GM18861 (cell line): ENCODE data around the gene SPATA46.
"Not testable (repeated sequence)": the region's sequence is repeated elsewhere in the genome, so short reads cannot be mapped to it uniquely, and the experiment has no call there.

Source experiments
- ATAC-seq: cut with Tn5 transposase; IDR thresholded peaks from one replicate; pipeline ENCODE4 v1.9.1; 2021; ENCODE audit not compliant: unreplicated experiment

The SPATA46 gene, protein sequence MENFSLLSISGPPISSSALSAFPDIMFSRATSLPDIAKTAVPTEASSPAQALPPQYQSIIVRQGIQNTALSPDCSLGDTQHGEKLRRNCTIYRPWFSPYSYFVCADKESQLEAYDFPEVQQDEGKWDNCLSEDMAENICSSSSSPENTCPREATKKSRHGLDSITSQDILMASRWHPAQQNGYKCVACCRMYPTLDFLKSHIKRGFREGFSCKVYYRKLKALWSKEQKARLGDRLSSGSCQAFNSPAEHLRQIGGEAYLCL

GRCh38 chr1:162376691-162377090, at the start of gene SPATA46:
Gene SPATA46, minus strand, starts transcription at chr1:162376854. Its CDS starts 64 bp downstream, at chr1:162376790.
- no peak for ATAC-seq

DNA sequence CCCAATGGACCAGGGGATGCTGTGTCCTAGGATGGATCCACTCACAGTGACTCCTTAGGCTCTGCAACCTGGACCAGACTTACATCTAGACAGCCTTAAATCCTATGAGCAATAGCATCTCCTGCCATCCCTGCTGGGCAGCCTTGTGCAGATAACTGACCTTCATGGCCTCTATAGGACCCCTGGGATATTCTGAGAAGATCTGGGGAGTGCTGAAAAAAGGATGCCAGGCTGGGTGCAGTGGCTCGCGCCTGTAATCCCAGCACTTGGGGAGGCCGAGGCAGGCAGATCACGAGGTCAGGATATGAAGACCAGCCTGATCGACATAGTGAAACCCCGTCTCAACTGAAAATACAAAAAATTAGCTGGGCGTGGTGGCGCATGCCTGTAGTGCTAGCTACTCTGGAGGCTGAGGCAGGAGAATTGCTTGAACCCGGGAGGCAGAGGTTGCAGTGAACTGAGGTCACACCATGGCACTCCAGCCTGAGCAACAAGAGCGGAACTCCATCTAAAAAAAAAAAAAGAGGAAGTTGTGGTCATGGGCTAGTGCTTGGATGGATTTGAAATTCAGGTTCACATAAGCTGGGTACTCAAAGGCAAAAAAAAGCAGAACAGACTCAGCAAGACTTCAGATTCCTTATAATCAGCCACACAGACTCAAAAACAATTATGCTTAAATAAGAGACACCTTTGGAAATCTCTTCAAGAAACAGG, 46.2 kb upstream of the SPATA46 start:
- ATAC-seq, result no peak

DNA sequence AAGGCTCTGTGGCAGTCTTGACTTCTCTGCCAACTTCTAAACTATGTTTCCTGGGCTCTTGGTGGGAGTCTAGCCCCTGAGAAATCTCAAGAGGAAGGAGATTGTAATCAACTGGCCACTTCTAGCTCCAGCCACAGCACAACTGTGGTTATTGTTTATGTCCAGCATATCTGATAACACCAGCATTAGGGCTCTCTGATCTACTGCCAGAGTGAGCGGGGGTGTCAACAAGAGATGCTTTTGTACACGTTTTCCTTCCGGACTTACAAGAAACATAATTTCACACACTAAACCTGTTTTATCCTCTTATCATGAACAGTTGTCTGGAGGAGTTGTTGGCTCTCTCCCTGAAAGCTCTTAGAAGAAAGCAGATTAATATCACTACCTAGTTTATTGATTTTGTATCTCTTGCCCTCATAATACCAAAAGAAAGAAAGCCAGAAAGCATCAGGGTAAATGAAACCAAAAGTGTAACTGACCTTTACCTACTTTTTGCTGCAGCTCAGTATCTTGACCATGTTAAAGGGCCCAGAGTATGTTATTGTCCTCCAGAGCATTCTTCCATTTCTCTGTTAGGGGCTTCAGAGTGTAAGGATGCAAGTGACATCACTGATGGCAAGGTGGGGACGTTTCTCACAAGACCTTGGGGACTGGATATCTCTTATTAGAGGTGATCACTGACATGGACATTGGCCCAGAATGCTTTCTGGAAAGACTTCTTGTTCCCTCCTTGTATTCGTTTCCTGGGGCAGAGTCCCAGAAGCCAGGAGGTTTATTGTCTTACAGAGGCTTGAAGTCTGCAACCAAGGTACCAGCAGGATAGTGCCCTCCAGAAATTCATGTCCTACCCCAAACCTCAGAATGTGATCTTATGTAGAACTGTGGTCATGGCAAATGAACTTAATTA, 44.9 kb upstream of the SPATA46 start:
- no peak for ATAC-seq

DNA sequence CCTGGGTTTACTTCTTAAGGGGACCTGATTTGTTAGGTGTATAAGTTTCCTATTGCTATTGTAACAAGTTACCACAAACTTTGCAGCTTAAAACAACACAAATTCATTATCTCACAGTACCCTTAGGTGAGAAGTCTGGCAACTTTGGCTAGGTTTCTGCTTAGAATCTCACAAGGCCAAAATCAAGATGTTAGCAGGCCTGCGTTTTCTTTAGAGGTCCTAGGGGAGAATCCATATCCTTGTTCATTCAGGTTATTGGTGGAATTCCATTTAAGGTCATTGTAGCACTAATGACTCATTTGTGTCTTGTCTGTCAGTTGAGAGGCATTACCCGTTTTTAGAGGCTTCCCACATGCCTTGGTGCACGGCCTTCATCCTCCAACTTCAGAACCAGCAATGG, 43.5 kb upstream of the SPATA46 start:
- ATAC-seq, result no peak

DNA sequence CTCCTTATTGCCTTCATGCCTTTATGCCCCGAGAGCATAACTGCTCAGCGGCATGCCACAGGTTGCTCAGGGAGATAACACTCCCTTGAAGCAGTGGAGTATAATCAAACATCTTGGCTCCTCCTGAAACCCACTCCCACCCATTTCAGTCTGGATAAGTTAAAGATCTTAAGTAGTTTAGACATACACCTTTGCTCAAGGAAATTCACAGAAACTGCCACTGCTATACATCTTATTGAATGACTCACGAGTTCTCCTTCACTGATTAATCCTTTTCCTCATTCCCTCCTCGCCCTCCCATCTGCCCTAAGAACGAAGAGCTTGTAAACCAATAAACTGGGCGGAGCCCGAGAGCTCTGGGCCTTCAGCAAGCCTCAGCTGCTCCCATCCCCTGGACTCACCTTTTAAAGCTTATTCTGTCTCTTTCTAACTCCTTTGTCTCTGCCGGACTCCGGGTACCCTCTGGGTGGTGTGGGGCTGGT, 42.8 kb upstream of the SPATA46 start:
- not testable (repeated sequence) for ATAC-seq

DNA sequence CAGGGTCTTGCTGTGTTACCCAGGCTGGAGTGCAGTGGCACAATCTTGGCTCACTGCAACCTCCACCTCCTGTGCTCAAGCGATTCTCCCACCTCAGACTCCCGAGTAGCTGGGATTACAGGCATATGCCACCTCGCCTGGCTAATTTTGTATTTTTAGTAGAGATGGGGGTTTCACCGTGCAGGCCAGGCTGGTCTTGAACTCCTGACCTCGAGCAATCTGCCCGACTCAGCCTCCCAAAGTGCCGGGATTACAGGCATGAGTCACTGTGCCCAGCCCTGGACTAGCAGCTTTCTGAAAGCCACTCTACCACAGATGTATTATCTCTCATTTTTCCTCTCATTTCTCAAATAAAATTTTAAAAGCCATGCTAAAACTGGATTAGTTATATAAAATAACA, 41.9 kb upstream of the SPATA46 start:
- not testable (repeated sequence) for ATAC-seq

DNA sequence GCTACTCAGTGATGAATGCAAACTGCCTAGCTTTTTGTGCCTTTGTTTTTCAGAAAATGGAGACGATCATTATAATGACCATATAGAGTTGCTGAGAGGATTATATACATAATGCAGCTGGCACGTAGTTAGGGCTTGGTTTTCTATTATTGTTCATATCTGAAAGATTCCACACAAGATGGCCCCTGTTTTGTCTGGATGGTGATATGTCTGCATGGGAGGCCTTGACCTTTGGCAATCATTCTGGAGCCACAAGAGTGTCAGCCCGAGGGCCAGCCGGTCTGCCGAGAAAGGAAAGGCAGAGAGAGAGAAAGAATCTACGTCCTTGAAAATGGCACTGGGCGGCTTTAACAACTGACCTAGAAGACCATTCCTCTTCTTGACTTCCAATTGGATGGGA, 41.0 kb upstream of the SPATA46 start:
- ATAC-seq, result no peak

DNA sequence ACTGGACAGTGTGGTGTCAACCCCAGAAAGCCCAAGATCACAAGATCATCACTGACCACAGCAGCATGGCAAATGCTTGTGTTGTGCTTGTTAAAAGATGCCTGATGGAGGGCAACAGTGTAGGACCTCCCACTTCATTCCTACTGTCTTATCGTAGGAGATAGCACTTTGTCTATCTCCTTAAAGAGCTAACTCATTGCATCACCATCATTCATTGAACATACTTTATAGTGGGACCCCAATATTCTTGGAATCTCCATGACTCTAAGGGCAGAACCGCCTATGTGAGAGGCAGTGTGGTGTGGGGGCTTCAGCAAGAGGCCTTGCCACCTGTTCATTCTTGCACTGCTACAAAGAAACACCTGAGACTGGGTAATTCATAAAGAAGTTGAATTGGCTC, 40.3 kb upstream of the SPATA46 start:
- no peak for ATAC-seq

GRCh38 chr1:162416215-162416614, 39.6 kb upstream of the SPATA46 start:
- ATAC-seq, result no peak

DNA sequence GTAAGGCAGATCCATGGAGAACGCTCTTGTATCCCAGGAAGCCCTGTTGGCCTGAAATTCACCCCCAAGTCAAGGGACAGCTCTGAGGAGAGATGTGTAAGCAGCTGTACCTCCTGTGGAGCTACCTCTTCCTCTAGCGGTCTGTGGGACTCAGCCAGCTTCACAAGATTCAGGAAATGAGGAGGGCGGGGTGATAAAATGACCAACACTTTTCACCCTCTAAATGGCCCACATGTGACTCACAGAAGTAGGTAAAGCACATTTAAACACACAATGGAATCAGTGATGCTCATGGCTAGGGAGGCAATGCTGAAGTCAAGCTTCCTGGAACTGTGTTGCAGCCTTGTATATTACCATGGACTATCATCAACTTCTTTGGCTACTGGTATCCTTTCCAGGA, 35.3 kb upstream of the SPATA46 start, which contains the start of gene SH2D1B:
Gene SH2D1B, minus strand, starts transcription at position 135 of the 400 bp plus-strand sequence. Its CDS starts 120 bp downstream, at position 15.
- ATAC-seq, result no peak

DNA sequence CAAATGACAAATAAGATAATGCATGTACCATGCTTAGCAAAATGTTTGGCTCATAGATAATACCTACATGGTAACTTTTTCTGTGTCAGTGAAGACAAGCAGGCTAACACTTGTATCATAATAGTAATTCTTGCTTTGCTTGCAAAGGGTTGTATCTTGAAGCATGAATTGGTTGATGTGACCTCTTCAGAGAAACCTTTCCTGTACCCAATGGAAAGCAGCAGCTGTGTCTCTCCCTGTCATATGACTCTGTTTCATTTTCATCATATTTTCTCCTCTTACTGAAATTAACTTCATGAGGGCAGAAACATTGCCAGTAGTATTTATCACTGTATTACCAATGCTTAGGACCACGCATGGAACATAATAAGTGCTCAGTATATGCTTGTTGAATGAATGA, 30.9 kb upstream of the SPATA46 start:
- no peak for ATAC-seq

DNA sequence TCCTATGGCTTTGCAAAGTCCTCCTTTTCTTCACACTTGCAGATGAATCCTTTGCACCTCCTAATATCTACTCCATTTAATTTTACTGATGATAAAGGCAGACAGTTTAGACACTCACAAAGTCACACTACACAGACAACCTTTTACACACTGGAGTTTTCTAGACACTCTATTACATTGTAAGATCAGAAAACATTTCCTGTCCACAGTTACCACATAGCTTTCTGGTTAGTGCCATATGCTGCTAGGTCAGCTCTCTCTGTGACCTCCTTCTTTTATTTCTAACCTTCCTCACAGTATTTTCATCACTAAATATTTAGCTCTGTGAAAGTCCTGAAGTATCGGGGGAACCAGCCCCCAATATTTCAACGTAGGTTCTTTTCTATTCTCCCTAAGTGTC, 30.2 kb upstream of the SPATA46 start:
- no peak for ATAC-seq

DNA sequence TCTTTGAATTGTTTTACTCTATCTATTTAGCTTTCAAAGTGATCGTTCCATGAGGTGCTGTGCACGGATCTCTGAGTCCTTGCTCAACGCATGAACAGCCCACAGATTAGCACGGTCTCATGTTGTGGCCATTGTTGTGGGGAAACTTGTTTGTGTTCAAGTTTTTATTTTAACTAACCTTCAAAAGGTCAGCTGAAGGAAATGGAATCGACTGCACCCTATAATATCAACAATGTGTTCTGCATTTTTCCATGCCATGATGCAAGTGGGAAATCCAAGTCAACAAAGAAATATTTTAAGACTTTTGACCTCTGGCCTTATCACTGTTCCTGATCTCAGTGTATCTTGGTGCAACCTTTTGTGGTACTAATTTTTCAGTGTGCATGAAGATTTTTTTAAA, 29.1 kb upstream of the SPATA46 start:
- no peak for ATAC-seq

GRCh38 chr1:162404550-162405160, 28.0 kb upstream of the SPATA46 start:
- ATAC-seq, result no peak

GRCh38 chr1:162400790-162401355, 24.2 kb upstream of the SPATA46 start:
- ATAC-seq, result no peak

GRCh38 chr1:162398999-162399580, 22.4 kb upstream of the SPATA46 start:
- no peak for ATAC-seq

GRCh38 chr1:162397943-162398560, 21.4 kb upstream of the SPATA46 start:
- no peak for ATAC-seq

DNA sequence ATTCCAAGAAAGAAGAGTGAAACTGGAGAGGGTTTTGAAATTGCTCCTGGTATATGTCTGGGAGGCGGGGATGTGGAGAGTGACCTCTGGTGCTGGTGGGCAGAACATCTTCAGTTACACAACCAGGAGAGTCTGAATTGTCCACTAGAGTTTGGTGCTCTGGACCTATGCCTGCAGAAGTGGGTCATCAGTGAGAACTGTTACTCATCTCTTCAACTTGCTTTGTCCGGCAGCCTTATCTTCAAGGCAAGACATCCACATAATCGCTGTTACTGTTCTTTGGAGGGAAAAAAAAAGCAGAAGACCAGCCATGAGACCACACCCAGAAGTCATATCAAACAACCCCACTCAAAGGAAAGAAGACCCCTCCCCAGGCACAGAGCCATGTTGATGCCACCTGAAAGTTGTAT, 20.4 kb upstream of the SPATA46 start:
- ATAC-seq, result no peak

GRCh38 chr1:162396201-162396906, 19.7 kb upstream of the SPATA46 start:
- no peak for ATAC-seq
